ENCODE data around the gene ATG10.

Gene ATG10

DNA sequence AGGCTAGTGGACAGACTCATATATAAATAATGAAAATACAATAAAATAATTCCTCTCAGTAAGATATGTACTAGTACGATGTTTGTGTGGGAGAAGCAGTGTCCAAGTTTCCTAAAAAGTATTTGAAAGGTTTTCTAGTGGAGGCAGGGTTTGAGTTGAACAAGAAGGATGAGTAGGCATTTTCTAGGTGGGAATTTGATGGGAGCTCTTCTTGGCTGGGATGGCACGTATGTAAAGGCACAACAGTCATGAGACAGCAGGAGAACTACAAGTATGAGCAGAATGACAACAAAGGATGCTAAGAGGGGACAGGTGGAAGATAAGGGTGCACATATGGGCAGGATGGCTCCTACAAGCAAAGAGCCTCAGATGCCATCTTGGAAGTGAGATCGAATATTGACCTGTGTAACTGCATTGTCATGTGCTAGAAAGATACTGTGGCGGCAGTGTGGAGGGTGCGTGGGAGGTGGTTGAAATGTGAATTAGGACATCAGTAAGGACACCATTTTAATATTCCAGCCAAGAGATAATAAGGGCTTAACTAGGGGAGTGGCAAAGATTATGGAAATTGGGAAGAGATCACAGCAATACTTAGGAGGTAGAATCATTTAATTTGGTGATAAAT, 170.5 kb downstream of the ATG10 start:
- H3K27ac ChIP-seq, result no peak overlapping the region
- no peak for DNase-seq (ENCODE audit: low spot score)
- TF ChIP-seq CTCF (IDR thresholded peaks at IDR 0.05), result no peak
- no peak overlapping the region for H3K4me3 ChIP-seq

- no peak overlapping the region for H3K4me3 ChIP-seq
- TF ChIP-seq CTCF (IDR thresholded peaks at IDR 0.05), result no peak
- no peak overlapping the region for H3K27ac ChIP-seq
- no peak for DNase-seq (ENCODE audit: low spot score)
These were observed 171.2 kb downstream of the ATG10 start for GRCh38 chr5:82142928-82143577.

DNA sequence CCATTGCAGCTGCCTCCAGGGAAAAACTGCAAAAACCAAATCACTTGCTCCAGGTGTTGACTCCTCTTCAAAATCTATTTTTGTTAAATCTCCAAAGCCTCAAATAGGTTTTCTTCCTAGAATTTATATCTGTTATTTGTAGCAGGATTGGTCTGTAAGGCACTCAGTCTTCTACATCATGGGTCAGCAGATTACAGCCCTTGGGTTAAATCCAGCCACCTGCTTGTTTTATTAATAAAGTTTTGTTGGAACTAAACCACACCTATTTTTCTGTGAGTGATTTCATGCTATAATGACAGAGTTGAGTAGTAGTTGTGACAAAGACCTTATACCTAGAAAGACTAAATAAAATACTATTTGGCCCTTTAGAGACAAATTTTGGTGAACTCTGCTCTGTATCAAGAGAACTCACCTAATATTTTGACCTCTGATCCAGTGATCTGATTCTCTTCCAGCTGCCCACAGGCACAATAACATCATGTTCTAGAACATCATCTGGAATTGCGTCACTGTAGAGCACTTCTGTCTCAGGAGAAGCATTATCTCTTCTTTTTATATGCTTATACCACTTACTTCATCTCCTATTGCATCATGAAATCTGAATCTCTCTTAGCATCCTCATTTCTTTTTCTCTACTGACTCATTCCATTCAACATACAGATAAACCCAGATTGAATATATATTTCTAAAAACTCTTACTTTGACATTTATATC, 176.2 kb downstream of the ATG10 start:
- Histone ChIP-seq H3K4me3 (no peak overlapping the region), H3K27ac (no peak overlapping the region)
- no peak for TF ChIP-seq CTCF (IDR thresholded peaks at IDR 0.05)
- DNase-seq (ENCODE audit: low spot score), result no peak

- Histone ChIP-seq H3K27ac (no peak overlapping the region), H3K4me3 (no peak overlapping the region)
- DNase-seq (ENCODE audit: low spot score), result no peak
- no peak for TF ChIP-seq CTCF (IDR thresholded peaks at IDR 0.05)
These were observed 177.6 kb downstream of the ATG10 start for GRCh38 chr5:82149434-82149833.

GRCh38 chr5:82150559-82150958, 178.7 kb downstream of the ATG10 start:
- no peak overlapping the region for H3K27ac ChIP-seq
- TF ChIP-seq CTCF (IDR thresholded peaks at IDR 0.05), result no peak
- no peak for DNase-seq (ENCODE audit: low spot score)
- H3K4me3 ChIP-seq, result no peak overlapping the region

GRCh38 chr5:82151204-82151603, 179.4 kb downstream of the ATG10 start:
- DNase-seq (ENCODE audit: low spot score), result no peak
- no peak overlapping the region for H3K4me3 ChIP-seq
- TF ChIP-seq CTCF (IDR thresholded peaks at IDR 0.05), result no peak

More at GRCh38 chr5:82151204-82151603, 179.4 kb downstream of the ATG10 start:
- H3K27ac ChIP-seq, result no peak overlapping the region

Data from coronary artery (tissue), 2 donors.